HFFc6 (cell line): ENCODE measurements around the gene PSAP. TPM values are rescaled to one million over a fixed set of nuclear protein-coding genes. Genes with fewer than 3 reads are reported as not detected.

Experiments used
- DNase-seq: peaks from one replicate; pipeline ENCODE4 v3.0.0-alpha.2; 2018
- H3K27ac Mint-ChIP-seq: 2 replicates; pipeline ENCODE4 v1.8.0; 2020; ENCODE audit warnings: mild to moderate bottlenecking, mixed read lengths
- H3K27me3 Mint-ChIP-seq: 2 replicates; pipeline ENCODE4 v1.8.0; 2021; ENCODE audit warnings: mild to moderate bottlenecking, moderate library complexity, mixed read lengths; ENCODE audit not compliant: insufficient read depth
- H3K36me3 Mint-ChIP-seq: 2 replicates; pipeline ENCODE4 v1.8.0; 2021; ENCODE audit warnings: low read depth, mixed read lengths
- H3K4me1 Mint-ChIP-seq: 2 replicates; pipeline ENCODE4 v1.8.0; 2020; ENCODE audit warnings: low read depth, mixed read lengths
- H3K4me3 Mint-ChIP-seq: 2 replicates; pipeline ENCODE4 v1.8.0; 2020; ENCODE audit warnings: mild to moderate bottlenecking, moderate library complexity, mixed read lengths
- H3K9me3 Mint-ChIP-seq: 2 replicates; pipeline ENCODE4 v1.8.0; 2020; ENCODE audit warnings: mild to moderate bottlenecking, mixed read lengths
- total RNA-seq, 6 experiments: library from RNA; stranded (reverse); fragmentation: NEBNext Ultra II Directional; extraction: Animal tissue kit (Norgen Biotek cat#: 25700); gene quantifications; 2 replicates in 1 of 6; 3 replicates in 5 of 6; pipeline ENCODE4 v1.2.3, GENCODE V29; 2021
- TF ChIP-seq, protein P1 (sequence below): fragments of 200-600 bp; sonication (generic); IDR thresholded peaks from 2 replicates; pipeline ENCODE4 v1.5.0; 2021; ENCODE audit warnings: antibody characterized with exemption, mild to moderate bottlenecking

The PSAP gene
- total RNA-seq, 6 experiments from 2014 or later = 375 to 549 (median 404) TPM

- H3K9me3 Mint-ChIP-seq = no peaks in the 10 kb centered on the region
- TF ChIP-seq, protein P1, sequence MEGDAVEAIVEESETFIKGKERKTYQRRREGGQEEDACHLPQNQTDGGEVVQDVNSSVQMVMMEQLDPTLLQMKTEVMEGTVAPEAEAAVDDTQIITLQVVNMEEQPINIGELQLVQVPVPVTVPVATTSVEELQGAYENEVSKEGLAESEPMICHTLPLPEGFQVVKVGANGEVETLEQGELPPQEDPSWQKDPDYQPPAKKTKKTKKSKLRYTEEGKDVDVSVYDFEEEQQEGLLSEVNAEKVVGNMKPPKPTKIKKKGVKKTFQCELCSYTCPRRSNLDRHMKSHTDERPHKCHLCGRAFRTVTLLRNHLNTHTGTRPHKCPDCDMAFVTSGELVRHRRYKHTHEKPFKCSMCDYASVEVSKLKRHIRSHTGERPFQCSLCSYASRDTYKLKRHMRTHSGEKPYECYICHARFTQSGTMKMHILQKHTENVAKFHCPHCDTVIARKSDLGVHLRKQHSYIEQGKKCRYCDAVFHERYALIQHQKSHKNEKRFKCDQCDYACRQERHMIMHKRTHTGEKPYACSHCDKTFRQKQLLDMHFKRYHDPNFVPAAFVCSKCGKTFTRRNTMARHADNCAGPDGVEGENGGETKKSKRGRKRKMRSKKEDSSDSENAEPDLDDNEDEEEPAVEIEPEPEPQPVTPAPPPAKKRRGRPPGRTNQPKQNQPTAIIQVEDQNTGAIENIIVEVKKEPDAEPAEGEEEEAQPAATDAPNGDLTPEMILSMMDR = no peak
- no peaks in the 10 kb centered on the region for H3K36me3 Mint-ChIP-seq
- no peak for DNase-seq
- peaks cover 40% of the 10 kb centered on the region for H3K27me3 Mint-ChIP-seq
- no peak overlapping the region for H3K4me3 Mint-ChIP-seq
- H3K4me1 Mint-ChIP-seq = no peaks in the 10 kb centered on the region
- no peak overlapping the region for H3K27ac Mint-ChIP-seq
Measured at GRCh38 chr10:71802715-71803488, 48.1 kb downstream of the PSAP start.

DNA sequence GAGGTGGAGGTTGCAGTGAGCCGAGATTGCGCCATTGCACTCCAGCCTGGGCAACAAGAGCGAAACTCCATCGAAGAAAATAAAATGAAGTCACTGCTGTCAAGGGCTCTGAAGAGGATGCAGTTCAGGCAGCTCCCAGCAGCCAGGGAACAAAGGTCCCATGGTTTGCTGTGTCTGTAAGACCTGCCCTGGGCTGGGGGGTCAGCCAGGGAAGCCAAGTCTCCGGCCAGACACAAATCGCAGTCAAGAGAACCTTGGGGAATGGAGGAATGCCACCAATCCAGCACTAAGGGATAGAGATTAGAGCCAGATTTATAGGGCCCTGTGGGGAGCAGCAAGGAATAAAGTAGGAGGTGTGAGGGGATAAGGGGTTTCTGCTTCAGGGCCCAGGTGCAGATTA, 48.8 kb downstream of the PSAP start:
- no peaks in the 10 kb centered on the region for H3K4me1 Mint-ChIP-seq
- TF ChIP-seq, protein P1 = no peak
- no peaks in the 10 kb centered on the region for H3K9me3 Mint-ChIP-seq
- H3K4me3 Mint-ChIP-seq = no peak overlapping the region
- H3K27me3 Mint-ChIP-seq = peaks cover 41% of the 10 kb centered on the region
- H3K27ac Mint-ChIP-seq = no peak overlapping the region
- H3K36me3 Mint-ChIP-seq = no peaks in the 10 kb centered on the region
- DNase-seq = no peak

DNA sequence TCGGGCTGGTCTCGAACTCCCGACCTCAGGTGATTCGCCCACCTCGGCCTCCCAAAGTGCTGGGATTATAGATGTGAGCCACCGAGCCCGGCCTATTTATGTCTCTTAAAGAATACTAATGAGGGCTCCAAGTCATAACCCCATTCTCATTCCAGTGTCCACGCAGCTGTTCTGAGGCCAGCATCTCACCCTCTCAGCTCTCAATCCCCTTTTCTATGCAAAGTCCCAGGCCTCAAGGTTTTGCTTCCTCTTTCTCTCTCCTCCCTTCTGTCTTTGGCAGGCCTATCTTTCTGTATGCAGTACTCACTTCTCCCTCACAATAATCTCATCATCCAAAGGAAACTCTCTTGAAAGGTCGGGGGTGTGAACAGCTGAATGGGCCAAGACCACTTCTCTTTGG, 49.7 kb downstream of the PSAP start:
- no peaks in the 10 kb centered on the region for H3K9me3 Mint-ChIP-seq
- H3K36me3 Mint-ChIP-seq = no peaks in the 10 kb centered on the region
- no peak for DNase-seq

GRCh38 chr10:71799608-71800453, 51.2 kb downstream of the PSAP start:
- TF ChIP-seq, protein P1 = no peak
- H3K27ac Mint-ChIP-seq = no peak overlapping the region

More for the DNA sequence above, 49.7 kb downstream of the PSAP start:
- Mint-ChIP-seq H3K4me1 (no peaks in the 10 kb centered on the region), H3K27ac (no peak overlapping the region), H3K4me3 (no peak overlapping the region), H3K27me3 (peaks cover 37% of the 10 kb centered on the region)
- TF ChIP-seq, protein P1 = no peak

DNA sequence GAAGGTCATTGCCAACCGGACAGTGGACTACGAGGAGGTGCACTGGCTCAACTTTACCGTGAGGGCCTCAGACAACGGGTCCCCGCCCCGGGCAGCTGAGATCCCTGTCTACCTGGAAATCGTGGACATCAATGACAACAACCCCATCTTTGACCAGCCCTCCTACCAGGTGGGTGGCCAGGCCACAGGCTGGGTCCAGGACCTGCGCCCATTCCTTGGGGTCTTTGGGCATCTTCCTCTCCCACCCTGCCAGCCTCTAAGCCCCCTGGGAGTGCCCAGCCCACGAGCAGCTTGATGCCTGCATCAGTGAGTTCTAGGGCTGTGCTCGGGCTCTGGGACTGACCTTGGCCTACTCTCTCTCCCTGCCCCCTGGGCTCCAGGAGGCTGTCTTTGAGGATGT, 51.9 kb downstream of the PSAP start:
- H3K4me3 Mint-ChIP-seq = no peak overlapping the region
- peaks cover 27% of the 10 kb centered on the region for H3K27me3 Mint-ChIP-seq
- DNase-seq = no peak
- no peaks in the 10 kb centered on the region for H3K9me3 Mint-ChIP-seq
- H3K27ac Mint-ChIP-seq = no peak overlapping the region
- no peaks in the 10 kb centered on the region for H3K4me1 Mint-ChIP-seq
- no peaks in the 10 kb centered on the region for H3K36me3 Mint-ChIP-seq
- TF ChIP-seq, protein P1 = no peak

More at GRCh38 chr10:71799608-71800453, 51.2 kb downstream of the PSAP start:
- Mint-ChIP-seq H3K4me3 (no peak overlapping the region), H3K27me3 (peaks cover 33% of the 10 kb centered on the region), H3K4me1 (no peaks in the 10 kb centered on the region), H3K36me3 (no peaks in the 10 kb centered on the region), H3K9me3 (no peaks in the 10 kb centered on the region)
- no peak for DNase-seq
